ENCODE data around the gene IFNGR1. TPM values are rescaled to one million over a fixed set of nuclear protein-coding genes. Genes with fewer than 3 reads are reported as not detected.

Gene IFNGR1
- total and polyA plus RNA-seq, 2 of the 13 experiments (the other 11 are each of a cell fraction or from before 2014, with no cell fraction given), result 82.8 to 87.8 TPM

Other genes starting within 250 kb of the IFNGR1 start
- gene IL20RA, start 174.4 kb downstream of the IFNGR1 start, total RNA-seq (2016; rRNA removed; fragmentation: Illumina TruSeq; extraction: Trizol), result not detected in 2 replicates
- gene IL20RA, start 174.4 kb downstream of the IFNGR1 start, polyA plus RNA-seq (2011; rRNA removed), result not detected in 2 replicates
- gene IL22RA2, start 45.7 kb downstream of the IFNGR1 start, total RNA-seq (2016; rRNA removed; fragmentation: Illumina TruSeq; extraction: Trizol), result not detected in 2 replicates
- not detected in 2 replicates for gene IL22RA2, start 45.7 kb downstream of the IFNGR1 start, polyA plus RNA-seq (2011; rRNA removed)

Measured in HepG2 (cell line).